ENCODE measurements around the gene CACHD1. TPM values are rescaled to one million over a fixed set of nuclear protein-coding genes. Genes with fewer than 3 reads are reported as not detected.

CACHD1 gene
- total RNA-seq, 1 donor = 1.4 TPM

DNA sequence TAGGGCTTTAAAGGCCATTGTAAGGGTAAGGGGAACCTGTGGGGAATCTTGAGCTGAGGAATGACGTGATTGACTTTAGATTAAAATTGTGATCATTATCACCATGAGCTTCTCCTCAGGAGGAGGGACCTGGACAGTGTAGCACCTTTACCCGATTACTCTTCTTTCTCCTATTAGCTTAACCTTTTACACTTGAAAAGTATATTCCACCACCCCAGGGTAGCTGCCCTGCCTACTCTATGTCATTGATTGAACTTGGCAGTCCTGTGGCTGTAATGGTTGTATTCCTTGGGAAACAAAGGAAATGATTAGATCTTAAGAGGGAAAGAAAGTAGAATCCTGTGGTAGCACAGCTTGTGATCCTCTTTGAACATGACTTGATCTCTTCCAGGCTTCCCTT, 47.7 kb downstream of the CACHD1 start:
- peaks cover 26% of the 10 kb centered on the region for H3K4me1 ChIP-seq (ENCODE audit: insufficient read depth, low read length)
- no peak overlapping the region for H3K4me3 ChIP-seq (ENCODE audit: low read length)
- no peaks in the 10 kb centered on the region for H3K27me3 ChIP-seq (ENCODE audit: insufficient read depth, low read length)
- no peaks in the 10 kb centered on the region for H3K9me3 ChIP-seq (ENCODE audit: low read depth, low read length)

DNA sequence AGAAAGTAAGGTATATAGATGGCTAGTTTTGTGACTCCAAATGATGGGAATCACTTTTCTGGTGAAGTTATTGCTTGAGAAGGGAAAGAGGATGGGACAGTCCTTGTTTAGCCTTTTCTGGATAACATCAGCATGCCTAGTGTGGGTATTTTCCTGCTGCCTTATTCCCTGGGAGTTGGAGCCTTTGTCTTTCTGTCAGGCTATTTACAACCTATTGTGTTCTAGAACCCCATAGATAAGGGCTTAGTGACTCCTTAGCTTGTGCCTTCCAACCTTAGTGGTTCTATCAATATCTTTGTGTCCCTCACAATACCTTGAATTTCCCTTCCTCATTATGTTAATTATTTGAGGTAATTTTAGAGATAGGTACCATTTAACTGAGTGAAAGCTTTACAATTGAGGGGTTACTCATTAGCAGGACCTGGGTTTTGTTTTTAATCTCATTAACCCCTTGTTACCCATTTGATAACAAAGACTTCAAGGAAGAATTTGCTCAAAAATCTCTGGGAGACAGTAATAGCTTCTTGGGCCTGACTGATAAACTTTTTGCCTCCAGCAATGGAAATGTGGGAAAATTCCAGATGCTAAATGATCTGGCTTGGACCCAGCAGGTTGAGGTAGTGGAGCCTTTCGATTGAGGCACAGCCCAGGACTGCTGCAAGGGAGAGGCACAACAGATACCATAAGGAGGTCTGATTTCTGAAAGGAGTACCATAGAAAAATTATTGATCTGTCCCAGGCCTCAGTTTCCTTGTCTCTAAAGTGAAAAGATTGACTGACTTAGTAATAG, 49.0 kb downstream of the CACHD1 start:
- Histone ChIP-seq H3K27me3 (ENCODE audit: insufficient read depth, low read length) (no peaks in the 10 kb centered on the region), H3K4me1 (ENCODE audit: insufficient read depth, low read length) (peaks cover 14% of the 10 kb centered on the region), H3K4me3 (ENCODE audit: low read length) (no peak overlapping the region), H3K9me3 (ENCODE audit: low read depth, low read length) (no peaks in the 10 kb centered on the region)

DNA sequence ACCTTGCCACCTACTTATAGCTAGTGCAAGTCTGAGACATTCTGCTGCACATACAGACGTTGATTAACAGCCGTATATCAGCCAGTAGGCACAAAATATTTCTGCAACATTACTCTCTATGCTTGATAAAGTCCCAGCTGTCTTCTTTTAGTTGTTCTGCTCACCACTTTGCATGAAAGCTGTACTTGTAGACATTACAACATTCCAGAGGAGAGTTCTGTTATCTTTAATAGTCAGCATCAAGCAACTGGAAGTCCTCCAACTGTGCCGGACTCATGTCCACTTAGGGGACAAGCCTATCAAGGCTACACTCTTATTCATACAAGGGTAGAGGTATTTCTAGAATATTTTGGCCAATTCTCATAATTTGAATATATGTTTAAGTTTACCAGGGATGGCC, 50.0 kb downstream of the CACHD1 start:
- Histone ChIP-seq H3K9me3 (ENCODE audit: low read depth, low read length) (no peaks in the 10 kb centered on the region), H3K4me1 (ENCODE audit: insufficient read depth, low read length) (peaks cover 7% of the 10 kb centered on the region), H3K4me3 (ENCODE audit: low read length) (no peak overlapping the region)

DNA sequence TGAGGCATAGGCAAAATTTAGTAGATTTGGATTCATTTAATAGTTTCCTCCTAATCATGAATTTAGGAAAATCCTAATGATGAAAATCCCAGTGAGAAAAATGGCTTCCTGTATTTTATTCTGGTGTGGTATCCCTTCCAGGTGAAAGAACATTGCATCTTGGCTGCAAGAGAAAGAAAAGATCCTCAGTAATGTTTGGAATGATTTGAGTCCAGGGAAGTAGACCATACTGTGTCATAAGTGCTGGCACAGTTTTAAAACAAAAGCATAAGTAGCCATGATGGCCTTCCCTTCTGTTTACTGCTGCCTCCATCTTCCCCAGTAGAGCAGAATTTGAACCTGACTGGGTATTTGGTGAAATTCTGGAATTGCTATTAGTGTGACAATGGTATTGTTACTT, 52.8 kb downstream of the CACHD1 start:
- no peaks in the 10 kb centered on the region for H3K27me3 ChIP-seq (ENCODE audit: insufficient read depth, low read length)

More for the DNA sequence above, 50.0 kb downstream of the CACHD1 start:
- H3K27me3 ChIP-seq (ENCODE audit: insufficient read depth, low read length) = no peaks in the 10 kb centered on the region

DNA sequence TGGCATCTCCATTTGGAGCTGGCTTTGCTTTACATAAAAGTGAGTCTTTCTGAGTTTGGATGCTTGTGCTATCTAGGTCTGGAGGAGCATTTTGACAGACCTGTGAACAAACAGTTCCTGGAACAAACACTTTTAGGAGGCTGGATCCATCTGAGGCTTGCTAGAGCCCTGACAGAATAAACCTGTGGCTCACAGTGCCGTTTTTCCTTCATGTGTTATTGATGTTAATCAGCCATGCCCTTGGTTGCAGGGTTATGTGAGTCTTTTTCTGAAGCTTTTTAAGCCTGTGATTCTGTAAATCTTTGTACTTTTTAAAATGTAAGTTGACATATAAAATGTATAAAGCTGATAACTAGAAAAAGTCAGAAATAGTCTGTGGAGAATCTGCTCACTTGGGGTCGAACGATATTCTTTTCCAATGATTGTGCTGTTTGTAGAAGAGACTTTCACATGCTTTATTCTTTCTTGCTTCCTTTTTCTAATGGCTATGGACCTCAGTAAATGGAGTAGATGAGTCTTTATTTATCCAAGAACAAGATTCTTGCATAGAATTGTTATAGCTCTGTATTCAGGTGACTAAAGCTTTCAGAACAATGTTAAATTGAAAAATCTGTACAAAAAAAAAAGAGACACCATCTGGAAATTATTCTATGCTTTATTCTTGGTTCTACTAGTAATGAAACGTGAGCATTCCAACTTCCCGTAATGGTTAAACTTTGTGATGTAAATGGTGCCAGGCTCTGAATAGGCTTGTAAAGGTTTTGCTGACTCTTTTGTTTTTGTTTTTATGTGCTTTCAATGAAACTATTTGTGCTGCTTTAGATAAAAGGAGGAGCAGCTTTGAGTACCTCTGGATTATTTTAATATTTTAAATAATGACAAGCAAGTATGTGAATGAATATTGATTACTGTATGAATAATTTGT, 53.7 kb downstream of the CACHD1 start:
- Histone ChIP-seq H3K4me3 (ENCODE audit: low read length) (no peak overlapping the region), H3K9me3 (ENCODE audit: low read depth, low read length) (no peaks in the 10 kb centered on the region), H3K4me1 (ENCODE audit: insufficient read depth, low read length) (no peaks in the 10 kb centered on the region), H3K27me3 (ENCODE audit: insufficient read depth, low read length) (no peaks in the 10 kb centered on the region)

More for the DNA sequence above, 52.8 kb downstream of the CACHD1 start:
- H3K9me3 ChIP-seq (ENCODE audit: low read depth, low read length) = no peaks in the 10 kb centered on the region
- H3K4me1 ChIP-seq (ENCODE audit: insufficient read depth, low read length) = no peaks in the 10 kb centered on the region
- no peak overlapping the region for H3K4me3 ChIP-seq (ENCODE audit: low read length)

DNA sequence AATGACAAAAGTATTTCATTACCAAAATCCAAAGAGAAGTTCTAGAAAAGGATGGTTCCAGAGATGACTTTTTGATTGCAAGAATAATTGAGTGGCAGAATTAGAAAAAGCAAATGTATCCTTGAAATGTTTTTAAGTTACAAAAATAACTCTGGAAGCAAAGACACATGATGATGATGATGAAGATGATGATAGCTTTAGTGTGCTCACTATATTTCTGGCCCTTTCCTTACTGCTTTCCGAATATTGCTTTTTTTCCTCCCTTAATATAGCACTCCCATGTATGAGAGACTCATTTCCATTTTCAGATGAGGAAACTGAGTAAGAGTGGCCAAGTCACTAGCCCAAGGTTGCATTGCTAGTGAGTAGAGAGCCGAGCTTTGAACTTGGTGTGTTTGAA, 54.7 kb downstream of the CACHD1 start:
- no peaks in the 10 kb centered on the region for H3K9me3 ChIP-seq (ENCODE audit: low read depth, low read length)
- no peaks in the 10 kb centered on the region for H3K27me3 ChIP-seq (ENCODE audit: insufficient read depth, low read length)

DNA sequence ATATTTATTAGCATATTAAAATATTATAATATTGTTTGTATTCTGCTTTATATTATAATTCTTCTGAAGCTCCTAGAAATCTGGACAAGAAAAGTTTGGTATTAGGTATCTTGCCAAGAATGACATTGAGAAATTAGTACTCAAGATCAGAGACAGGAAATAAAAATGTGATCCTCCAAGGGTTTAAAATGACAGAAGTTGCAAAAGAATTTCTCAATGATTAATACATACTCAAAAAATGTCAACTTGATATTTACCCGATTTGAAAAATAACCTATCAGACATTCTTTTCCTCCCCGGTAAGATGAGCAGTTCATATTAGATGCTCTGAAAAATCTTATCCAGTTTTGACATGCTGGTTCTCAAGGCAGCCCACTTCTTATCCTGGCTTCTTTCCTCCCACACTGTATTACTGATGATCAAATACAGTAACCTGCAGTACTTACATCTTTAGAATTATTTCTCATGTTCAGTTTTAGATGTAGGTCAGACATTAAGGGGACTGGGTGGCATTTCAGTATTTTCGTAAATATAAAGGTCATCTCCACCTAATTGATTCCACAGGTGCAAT, 55.3 kb downstream of the CACHD1 start:
- Histone ChIP-seq H3K27me3 (ENCODE audit: insufficient read depth, low read length) (no peaks in the 10 kb centered on the region), H3K9me3 (ENCODE audit: low read depth, low read length) (no peaks in the 10 kb centered on the region), H3K4me1 (ENCODE audit: insufficient read depth, low read length) (no peaks in the 10 kb centered on the region), H3K4me3 (ENCODE audit: low read length) (no peak overlapping the region)

More for the DNA sequence above, 54.7 kb downstream of the CACHD1 start:
- Histone ChIP-seq H3K4me1 (ENCODE audit: insufficient read depth, low read length) (no peaks in the 10 kb centered on the region), H3K4me3 (ENCODE audit: low read length) (no peak overlapping the region)

DNA sequence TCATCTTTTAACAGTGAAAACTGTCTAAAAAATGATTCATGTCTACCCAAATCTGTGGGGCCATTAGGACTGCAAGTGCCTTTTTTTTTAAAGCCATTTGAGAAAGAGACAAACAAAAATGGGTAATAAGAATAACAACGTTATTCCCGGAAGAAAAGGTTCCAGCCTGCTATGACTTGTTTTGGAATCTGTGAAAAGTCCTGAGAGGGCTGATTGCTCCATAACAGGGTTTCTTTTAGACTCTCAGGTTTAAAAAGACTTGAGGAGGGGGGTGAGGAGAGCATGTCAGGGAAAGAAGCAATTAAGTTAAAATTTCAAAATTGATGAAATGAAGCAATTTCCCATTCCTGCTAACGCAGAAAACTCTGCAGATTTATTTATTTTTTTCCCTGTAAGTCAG, 56.4 kb downstream of the CACHD1 start:
- H3K9me3 ChIP-seq (ENCODE audit: low read depth, low read length) = no peaks in the 10 kb centered on the region
- H3K27me3 ChIP-seq (ENCODE audit: insufficient read depth, low read length) = no peaks in the 10 kb centered on the region
- no peaks in the 10 kb centered on the region for H3K4me1 ChIP-seq (ENCODE audit: insufficient read depth, low read length)
- H3K4me3 ChIP-seq (ENCODE audit: low read length) = no peak overlapping the region

DNA sequence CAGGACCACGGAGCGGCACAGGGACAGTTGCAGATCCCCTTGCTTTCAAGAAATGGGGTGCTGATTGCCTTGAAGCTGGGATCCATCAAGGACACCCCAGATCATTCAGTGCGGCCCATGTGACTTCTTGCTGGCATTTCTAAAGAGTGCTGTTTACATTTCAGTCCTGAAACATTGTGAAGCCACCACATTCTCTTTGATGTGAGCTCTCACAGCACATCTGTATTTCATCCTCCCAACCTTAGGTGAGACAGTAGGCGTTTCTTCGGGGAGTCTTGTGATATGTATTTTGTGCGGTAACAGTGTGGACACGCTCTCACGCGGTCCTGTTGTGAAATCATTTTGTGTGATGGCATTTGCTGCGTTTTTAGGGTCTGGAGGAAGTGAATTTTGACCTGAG, 57.2 kb downstream of the CACHD1 start:
- no peaks in the 10 kb centered on the region for H3K4me1 ChIP-seq (ENCODE audit: insufficient read depth, low read length)

DNA sequence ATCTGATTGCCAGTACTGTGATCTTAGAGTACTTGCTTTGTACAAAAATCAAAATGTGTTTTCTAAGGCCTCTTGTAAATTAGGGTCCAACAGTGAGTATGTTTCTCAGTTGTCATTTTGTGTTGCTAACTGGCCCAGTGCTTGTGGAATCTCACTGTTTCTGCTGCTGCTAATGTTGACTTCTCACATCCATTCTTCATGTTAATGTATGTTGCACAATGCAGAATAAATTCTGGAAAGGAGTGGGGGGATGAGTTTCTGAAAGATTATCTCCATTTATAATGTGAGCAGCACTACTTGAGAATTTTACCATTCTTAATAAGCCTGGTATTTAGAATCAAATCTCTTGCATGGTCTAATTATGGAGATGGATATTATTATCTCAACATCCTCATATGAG, 57.9 kb downstream of the CACHD1 start:
- Histone ChIP-seq H3K9me3 (ENCODE audit: low read depth, low read length) (no peaks in the 10 kb centered on the region), H3K4me3 (ENCODE audit: low read length) (no peak overlapping the region), H3K4me1 (ENCODE audit: insufficient read depth, low read length) (no peaks in the 10 kb centered on the region), H3K27me3 (ENCODE audit: insufficient read depth, low read length) (no peaks in the 10 kb centered on the region)

More for the DNA sequence above, 57.2 kb downstream of the CACHD1 start:
- H3K9me3 ChIP-seq (ENCODE audit: low read depth, low read length) = no peaks in the 10 kb centered on the region
- H3K27me3 ChIP-seq (ENCODE audit: insufficient read depth, low read length) = no peaks in the 10 kb centered on the region
- no peak overlapping the region for H3K4me3 ChIP-seq (ENCODE audit: low read length)

DNA sequence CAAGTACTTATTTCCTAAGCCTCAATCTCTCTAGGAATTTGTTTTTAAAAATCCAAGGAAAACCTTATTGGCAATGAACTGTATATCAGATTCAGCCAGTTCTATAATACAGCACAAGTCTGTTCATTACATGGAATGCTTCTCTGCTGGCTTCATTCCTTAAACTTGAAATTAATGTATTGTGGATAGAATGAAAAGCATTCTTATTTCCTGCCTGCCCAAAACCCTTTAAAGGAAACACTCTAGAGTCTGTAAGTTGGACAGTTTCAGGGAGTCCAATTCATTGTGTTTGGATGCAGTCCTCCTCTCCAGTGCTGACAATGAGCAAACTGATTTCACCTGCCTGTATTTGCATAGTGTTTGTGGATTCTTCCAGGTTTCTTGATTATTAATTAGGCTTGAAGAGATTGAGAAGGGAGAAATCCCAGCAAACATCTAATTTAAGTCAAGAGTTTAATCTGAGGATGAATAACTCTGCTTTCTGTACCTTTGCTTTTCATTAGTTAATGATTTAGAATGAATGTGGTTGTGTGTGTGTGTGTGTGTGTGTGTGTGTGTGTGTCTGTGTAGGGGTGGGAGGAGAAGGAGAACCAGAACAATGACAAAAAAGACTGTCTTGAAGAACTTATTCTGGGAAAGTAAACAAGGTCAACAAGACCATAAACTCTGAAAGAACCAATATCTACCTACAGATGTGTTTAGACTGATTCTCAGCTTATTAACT, 61.2 kb downstream of the CACHD1 start:
- H3K4me1 ChIP-seq (ENCODE audit: insufficient read depth, low read length) = no peaks in the 10 kb centered on the region
- H3K4me3 ChIP-seq (ENCODE audit: low read length) = no peak overlapping the region
- H3K9me3 ChIP-seq (ENCODE audit: low read depth, low read length) = no peaks in the 10 kb centered on the region
- H3K27me3 ChIP-seq (ENCODE audit: insufficient read depth, low read length) = no peaks in the 10 kb centered on the region

DNA sequence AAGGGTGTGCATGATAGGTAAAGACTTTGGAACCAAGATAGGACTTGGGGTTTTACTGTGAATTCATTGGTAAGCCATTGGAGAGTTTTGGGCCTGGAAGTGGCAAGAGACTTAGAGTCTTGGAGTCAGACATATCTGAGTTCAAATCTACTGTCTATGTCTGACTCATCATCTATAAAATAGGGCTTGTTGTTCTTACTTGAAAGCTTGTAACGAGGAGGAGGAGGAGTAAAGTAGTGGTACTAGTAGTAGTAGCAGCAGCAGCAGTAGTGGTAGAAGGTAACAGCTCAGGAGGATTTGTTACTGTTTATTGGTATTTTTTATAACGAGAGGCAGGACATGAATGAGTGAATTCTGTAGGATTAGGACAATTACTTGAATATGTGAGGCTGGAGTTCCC, 62.7 kb downstream of the CACHD1 start:
- no peaks in the 10 kb centered on the region for H3K4me1 ChIP-seq (ENCODE audit: insufficient read depth, low read length)
- H3K4me3 ChIP-seq (ENCODE audit: low read length) = no peak overlapping the region
- no peaks in the 10 kb centered on the region for H3K27me3 ChIP-seq (ENCODE audit: insufficient read depth, low read length)
- H3K9me3 ChIP-seq (ENCODE audit: low read depth, low read length) = no peaks in the 10 kb centered on the region

DNA sequence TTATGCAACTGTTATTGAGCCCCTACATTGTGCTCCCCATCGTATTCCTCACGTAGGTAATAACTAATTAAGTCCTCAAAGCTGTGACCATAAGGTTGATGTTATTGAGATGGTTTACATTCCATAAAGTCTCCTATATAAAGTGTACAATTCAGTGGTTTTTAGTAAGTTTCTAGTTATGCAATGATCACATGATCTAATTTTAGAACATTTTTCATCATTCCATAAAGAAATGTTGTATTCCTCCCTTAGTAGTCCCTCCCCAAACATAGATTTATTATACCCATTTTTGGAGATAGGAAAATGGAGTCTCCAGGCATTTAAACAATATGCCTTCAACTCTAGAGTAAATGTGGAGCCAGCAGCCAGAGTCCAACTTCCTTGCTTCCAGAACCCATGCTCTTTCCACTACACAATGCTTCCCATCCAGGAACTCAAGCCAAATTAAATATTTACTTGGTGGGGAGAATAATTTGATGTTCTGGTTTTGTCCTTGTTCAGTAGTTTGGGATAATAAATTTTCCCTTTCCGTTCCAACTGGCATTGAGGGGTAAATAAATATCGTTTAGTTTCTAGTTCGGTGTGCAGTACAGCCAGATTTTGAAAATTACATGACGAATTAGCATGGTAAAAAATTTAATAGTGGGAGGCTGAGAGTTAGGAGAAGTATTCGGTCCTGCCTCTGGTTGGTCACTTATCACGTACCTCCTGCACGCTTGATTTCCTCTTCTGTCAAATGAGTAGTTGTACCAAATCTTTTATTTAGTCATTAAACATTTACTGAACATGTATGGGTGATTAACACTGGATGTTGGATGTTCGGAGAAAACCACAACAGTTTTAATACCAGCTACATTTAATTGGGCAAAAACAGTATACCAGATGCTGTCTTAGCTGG, 66.3 kb downstream of the CACHD1 start:
- Histone ChIP-seq H3K4me1 (ENCODE audit: insufficient read depth, low read length) (no peaks in the 10 kb centered on the region), H3K27me3 (ENCODE audit: insufficient read depth, low read length) (no peaks in the 10 kb centered on the region), H3K4me3 (ENCODE audit: low read length) (no peak overlapping the region), H3K9me3 (ENCODE audit: low read depth, low read length) (no peaks in the 10 kb centered on the region)

Data from mononuclear cell (primary cell).